HG03378 (cell line): Measurements from ENCODE around the gene MADD.

Source experiments
- ATAC-seq: cut with Tn5 transposase; IDR thresholded peaks from one replicate; pipeline ENCODE4 v1.9.1; 2021; ENCODE audit warnings: mild to moderate bottlenecking, moderate library complexity; ENCODE audit not compliant: unreplicated experiment

MADD gene

DNA sequence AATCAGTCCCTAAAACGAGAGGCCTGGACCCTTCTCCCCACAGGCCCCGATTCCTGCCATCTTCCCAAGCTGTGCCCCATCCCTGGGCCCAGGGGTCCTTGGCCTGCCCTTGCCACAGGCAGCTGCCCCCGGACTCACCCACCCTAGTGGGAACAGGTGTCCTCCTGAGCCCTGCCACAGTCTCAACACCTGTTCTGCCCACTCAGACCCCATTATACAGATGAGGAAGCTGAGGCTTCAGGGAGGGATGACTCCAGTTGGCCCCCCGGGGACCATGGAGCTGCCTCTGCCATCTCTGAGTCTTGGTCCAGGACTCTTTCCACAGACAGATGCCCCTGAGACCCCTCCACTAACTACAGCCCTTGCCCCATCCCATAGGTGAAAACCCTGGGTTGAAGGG is 66.7 kb downstream of the MADD start:
- ATAC-seq, result no peak

DNA sequence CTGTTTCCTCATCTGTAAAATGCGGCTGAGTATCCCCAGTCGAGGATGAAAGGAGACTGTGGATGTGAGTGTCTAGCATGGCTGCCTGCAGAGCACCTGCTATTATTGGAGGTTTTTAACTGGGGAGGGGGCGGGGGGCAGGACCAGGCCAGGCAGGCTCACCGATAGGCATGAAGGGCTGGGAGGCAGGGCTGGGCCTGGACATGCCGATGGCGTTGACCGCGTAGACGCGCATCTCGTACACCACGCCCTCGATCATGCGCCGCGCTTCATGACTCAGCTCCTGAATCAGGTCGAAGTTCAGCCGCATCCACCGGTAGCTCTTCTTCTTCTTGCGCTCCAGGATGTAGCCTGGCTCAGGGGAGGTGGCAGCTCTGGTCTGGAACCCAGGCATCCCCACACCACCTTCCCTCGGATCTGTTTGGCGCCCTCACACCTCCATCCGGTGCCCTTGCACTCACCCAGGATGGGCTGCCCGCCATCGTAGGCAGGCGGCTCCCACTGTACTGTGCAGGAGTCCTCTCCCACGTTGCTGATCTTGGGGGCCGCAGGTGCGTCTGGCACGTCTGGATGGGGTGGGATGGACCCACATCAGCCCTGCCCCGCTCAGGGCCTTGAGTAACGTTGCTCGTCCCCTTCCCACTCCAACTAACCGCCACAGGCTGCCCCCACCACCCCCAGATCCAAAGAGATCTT is 67.4 kb downstream of the MADD start:
- ATAC-seq, result no peak

DNA sequence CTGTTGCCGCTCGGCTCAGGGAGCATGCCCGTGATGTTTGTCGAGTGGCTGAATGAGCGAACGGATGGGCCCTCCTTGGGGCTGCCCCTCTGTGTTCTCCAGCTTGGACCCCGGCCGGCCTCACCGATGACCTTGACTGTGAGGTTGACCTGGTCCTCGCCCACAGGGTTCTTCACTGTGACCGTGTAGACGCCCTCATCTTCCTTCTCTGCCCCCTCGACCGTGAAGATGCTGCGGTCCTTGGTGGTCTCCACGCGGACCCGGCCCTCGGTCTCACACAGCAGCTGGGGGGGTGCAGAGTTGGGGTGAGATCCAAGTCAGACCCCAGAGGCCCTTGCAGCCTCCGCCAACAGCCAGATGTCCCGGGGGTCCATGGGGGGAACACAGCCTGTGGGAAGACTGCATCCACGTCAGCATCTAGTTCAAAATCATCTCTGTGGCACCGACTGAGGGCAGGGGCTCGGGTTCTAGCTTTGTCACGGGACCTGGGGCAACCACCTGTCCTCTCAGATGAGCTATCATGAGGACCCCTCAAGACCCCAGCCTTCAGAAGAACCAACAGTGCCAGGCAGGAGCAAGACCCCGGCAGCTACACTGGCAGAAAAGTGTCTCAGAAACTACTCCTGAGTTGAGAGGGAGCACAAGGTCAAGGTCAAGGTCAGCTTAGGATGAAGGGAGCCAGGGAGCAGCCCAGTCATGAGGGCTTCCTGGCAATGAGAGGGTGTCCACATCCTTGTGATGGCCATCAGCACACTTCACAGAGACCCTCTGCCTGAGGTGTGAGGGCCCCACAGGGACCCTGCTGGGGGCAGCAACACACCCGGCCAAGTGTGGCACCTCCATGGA is 68.7 kb downstream of the MADD start:
- ATAC-seq, result no peak

DNA sequence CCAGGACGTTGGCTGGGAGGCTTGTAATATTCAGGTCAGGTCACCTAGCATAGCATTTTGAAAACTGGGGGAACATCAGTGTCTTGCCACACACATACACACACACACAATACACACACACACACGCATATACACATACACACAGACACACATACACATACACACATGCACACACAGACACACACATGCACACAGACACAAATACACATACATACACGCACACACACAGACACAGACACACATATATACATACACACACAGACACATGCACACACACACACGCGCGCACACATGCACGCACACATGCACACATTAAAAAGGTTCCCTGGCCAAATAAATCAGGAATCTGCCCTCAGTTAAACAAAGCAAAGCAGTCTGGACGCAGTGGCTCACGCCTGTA is 70.1 kb downstream of the MADD start:
- no peak for ATAC-seq

DNA sequence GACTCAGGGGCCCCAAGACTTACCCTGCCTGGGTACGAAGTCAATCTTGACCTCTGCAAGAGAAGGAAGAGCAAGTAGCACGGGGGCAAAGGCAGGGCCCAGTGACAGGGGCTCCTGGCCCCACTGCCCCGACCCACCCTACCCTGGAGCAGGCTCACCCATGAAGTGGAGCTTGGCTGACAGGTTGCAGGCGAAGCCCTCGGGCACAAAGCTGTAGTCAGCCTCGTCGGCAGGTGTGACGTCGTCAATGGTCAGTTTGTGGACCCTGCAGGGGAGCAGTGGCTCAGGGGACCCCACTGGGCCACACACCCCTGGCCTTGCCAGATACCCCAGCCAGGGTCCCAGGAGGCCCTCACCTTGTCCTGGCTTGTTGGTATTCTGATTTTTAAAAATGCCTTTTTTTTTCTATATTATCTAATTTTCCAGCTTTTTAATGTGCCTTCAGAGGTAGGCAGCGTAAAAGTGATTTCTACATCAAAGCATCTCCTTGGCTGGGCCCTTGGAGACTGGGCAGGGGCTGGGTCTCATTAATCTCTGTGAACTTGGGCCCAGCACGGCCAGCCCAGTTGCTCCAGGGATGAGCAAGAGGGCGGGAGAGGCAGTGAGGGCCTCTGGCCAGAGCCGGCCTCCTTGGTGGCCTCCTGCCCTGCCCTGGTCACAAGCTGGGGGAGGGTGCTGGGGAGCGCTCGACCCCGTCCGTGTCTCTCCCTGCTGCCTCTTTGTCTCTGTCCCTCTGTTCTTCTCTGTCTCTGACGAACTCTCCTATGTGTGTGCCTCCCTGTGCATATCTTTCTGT is 71.2 kb downstream of the MADD start:
- no peak for ATAC-seq

DNA sequence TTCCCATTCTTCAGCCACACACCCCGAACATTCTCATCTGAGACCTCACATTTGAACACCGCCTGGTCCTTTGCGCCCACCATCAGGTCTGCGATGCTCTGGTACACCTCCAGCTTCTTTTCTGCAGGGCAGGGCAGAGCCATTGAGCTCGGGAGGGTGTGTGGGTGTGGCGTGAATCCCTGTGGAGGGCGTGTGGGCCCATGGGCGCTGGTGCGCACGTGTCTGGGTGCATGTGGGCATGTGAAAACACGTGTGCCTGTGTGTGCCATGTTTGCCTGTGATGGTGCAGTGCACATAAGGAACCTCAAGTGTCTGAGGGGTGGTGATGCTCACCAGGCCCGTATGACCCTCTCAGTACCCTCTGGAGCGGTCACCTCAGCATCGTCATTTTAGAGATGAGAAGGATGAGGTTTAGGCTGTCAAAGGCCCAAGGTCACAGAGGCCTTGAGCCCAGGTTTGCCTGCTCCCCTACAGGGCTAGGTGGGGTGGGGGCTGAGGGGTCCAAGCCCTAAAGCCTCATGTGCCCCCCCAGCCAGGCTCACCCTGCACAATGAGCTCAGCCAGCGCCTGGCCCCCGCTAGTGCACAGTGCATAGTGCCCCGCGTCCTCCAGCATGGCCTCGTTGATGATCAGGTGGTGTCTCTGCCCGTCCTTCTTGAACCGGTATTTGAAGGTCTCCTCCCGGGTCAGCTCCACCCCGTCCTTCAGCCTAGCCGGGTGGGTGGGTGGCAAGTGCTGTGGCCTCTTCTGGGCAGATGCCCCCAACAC is 72.3 kb downstream of the MADD start:
- ATAC-seq, result no peak

DNA sequence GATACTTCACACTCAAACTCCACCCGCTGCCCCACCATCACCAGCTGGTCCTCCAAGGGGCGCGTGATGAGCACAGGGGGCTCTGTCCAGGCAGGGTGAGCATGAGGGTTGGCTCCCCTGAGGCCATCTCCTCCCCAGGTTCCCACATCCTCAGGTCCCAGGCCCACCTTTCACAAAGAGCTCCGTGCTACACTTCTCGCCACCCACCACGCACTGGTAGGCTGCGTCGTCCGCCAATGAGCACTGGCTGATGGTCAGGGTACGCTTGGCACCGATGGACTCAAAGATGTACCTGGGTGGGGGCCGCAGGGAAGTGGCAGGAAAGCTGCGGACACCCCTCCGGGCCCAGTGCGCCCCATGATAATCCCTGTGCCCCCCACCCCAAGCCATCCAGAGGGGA is 72.9 kb downstream of the MADD start:
- no peak for ATAC-seq

DNA sequence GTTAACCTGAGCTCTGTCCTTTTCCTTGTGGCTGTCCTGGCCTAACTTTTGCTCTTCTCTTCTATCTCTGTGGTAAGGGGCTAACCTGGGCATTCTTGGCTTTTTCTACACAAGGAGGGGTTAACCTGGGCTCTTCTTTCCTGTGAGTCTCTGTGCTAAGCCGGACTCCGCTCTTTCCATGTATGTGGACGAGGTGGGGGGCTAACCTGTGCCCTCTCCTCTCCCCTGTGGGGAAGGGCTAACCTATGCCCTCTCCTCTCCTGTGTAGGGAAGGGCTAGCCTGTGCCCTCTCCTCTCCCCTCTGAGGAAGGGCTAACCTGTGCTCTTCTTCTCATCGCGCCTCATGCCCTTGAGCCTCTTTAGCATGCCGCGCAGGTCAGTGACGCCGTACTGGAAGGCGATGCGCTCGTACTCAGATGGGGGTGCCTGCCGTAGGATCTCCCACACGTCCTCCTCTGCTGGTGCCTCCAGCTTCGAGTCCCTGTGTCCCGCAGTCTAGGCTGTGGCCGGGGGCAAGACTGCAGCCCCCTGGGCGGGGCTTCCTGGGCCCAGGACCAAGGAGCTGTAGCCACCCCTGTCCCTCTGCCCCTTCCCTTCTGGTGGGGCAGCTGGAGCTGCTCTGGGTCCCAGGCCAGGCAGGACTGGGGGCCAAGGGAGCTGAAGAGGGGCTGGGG is 76.1 kb downstream of the MADD start:
- ATAC-seq, result no peak

DNA sequence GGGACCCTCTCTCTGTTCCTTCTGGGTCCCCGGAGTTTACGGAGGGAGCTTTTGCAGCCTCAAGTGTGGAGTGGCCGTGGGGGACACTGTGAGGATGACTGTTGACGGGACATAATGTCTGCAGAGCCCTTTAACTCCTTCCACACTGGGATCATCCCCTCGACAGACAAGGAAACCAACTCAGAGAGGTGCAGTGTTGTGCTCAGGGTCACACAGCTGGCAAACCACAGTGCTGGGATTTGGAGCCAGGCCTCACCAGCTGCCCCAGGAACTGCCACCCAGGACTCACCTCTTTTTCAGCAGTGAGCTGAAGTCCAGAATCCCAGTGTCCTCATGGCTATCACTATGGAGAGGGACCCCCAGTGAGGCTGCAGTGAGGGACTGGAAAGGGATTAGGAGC is 77.2 kb downstream of the MADD start:
- no peak for ATAC-seq

DNA sequence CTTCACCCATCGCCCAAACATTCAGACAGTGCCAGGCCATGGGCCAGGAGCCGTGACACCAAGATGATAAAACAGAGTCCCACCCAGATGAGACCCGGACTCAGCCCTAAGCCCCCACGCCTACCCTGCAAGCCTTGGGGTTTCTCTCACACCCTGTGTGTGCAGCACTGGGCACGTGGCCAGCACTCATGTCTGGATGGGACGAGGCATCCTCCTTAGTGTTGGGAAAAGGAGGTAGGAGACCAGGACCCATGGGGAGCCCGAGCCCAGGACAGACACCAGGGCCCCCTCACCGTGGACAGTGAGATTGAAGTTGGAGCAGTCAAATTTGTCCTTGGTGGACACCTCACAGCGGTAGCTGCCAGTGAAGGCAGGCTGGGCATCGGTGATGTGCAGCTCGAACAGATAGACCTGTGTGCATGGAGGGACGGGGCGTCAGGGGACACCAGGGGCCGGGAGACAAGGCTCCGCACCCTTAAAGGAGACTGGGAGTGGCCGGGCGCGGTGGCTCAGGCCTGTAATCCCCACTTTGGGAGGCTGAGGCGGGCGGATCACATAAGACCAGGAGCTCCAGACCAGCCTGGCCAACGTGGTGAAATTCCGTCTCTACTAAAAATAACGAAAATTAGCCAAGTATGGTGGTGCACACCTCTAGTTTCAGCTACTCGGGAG is 78.3 kb downstream of the MADD start:
- ATAC-seq, result no peak

DNA sequence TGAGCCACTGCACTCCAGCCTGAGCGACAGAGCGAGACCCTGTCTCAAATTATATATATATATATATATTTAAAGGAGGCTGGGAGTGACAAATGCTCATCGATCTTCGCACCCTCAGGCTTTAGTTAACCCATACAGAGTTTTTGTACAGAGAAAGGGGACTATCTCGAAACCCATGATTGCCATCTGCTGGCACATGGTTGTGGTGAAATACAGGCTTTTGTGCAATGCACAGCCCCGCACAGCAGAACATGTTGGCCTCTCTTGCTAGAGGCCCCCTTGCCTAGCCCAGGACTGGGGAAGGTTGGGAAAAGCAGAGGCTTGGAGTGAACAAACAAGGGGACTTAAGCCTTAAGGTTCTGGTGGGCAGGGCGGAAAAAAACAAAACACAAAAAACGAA is 78.9 kb downstream of the MADD start:
- ATAC-seq, result no peak

DNA sequence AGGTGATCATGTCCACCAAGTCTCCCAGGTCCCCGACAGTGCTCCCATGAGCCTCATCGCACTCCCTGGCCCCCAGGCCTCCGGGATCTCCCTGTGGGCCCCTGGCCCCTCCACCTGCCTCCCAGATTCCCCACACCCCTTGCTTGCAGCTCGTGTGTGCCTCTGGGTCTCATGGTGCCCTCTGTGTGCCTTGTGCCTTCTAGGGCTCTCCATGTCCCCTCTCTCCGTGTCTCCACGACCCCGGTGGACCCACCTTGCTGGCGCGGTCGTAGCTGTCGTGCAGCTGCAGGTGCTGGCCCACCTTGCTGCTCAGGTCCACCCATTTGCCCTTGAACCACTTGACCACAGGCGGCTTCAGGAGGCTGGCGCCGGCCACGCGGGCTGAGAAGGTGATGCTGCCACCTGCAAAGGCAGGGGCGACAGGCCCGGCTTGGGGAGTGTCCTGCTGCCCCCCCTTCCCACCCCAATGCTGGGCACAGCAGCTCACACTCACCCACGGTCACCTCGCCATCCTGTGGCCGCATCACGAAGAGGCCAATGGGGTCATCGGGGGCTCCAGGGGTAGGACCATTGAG is 79.7 kb downstream of the MADD start:
- ATAC-seq, result no peak

DNA sequence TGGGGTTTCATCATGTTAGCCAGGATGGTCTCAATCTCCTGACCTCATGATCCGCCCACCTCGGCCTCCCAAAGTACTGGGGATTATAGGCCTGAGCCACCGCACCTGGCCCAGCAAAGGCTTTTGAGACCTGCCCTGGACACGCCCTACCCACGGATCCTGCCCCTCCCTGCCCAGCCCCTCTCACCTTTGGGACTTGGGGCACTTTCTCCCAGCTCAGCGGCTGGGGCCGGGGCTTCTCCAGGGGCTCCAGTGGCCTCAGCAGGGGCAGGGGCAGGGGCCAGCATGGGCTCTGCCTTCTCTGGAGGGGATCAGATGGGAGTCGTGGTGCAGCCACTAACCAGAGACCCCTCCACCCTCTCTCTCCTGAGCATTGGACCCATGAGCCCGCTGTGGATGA is 80.4 kb downstream of the MADD start:
- ATAC-seq, result no peak

DNA sequence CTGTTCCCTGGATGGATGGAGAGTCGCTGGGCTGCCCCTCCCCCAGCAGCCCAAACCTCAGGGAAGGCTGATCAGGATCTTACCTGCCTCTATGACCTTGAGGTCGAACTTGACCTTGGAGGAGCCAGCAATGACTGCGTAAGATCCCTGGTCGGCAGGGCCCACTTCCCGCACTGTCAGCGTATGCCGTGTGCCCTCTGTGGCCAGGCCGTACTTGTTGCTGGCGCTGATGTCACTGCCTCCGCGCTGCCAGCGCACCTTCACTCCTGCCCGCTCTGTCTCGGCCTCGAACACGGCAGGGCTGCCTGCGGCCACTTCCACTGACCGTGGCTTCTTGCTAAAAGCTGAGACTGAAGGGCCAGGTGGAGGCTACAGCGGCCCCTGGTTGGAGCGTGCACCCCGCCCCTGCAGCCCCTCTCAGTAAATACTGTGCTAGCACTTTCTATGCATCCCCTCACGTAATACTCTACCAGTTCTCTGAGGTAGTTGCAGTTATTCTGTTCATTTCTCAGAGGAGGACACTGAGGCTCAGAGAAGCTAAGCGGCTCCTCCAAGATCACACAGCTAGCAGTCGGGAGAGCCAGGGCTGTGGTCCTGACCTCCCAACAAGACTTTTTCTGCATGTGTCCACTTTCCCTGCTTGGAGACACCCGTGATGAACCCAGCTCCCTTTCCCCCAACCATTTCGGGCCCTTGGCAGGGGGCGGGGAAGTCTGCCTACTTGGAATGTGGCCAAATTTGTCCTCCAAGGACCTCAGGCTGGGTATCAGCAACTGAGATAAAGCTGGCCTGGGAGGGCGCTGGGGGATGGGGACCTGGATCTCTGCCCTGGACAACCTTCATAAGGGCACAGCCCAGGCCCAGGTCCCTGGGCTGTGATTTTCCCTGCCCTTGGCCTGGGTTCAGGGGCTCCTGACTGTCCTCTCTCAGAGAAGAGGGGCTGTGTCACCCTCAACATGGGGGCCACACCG is 81.5 kb downstream of the MADD start:
- no peak for ATAC-seq

DNA sequence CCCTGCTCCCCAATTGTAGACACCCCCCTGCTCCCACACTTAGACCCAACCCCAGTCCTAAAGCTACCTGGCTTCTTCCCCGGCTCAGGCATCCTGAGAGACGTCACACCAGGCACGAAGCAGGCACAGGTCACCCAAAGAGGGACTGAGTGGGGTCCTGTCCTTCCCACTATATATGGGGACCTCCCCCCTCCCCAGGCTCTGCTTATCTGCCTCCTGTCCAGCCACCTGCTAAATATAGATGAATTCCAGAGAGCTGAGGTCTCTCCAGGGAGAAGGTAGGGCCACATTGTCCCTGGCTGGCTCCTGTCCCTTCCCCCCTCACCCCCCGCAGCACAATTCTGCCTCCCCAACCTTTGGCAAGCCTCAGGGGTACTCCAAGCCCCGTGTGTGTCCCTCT is 82.6 kb downstream of the MADD start, which contains the start of gene MYBPC3:
Gene MYBPC3, minus strand, starts transcription at position 147 of the 400 bp plus-strand sequence. Its CDS starts 55 bp downstream, at position 92.
- ATAC-seq, result no peak

DNA sequence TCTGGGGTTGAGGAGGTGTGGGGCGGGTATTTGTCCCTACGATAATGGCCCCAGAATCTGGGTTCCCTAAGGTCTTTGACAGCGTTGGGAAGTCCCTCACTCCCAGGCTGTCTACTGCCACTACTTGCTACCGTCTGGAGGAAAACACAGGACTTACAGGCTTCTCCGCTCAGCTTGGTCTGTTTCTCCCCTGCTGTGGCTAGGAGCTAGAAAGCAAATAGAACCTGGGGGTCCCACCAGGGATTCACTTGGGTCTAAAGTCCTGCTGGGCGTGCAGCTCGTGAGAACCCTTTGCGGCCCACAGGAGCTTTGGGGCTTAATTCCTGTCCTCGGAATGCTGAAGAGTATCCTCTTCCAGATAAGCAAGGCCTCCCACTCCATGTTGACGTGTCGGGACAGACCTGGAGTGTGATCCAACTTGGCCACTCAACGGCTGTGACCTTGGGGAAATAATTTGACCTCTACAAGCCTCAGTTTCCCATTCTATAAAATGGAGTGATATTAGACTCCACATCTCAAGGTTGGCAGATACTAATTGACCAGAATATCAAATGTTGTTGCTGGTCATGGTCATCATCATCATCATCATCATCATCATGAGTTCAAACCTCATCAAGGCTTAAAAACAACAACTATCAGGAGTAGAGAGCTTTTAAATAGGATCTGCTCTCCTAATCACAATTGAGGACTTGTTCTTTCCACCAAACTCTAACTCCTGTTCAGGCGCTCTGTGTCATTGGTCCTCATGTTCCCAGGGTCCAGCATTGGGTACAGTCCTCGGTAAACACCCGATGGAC is 84.2 kb downstream of the MADD start:
- no peak for ATAC-seq

DNA sequence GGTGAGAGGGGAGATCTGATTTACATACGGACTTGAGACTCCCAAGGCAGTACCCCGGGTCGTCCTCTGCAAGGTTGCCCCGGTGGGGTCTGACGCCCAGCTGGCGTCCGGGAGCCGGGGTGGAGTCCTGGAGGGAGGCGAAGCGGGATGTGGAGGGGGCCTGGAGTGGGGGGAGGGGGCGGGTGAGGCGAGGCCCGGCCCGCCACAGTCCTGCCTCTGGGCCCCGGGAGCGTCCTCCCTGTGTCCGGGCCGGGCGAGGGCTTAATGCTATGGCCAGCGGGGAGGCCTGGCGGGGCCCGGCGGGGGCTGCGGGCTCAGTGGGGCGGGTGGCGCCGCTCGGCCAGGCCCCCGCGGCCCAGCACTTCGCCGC is 85.0 kb downstream of the MADD start:
- no peak for ATAC-seq
